ENCODE data around the gene YWHAQ.
"Not testable (repeated sequence)": the region's sequence is repeated elsewhere in the genome, so short reads cannot be mapped to it uniquely, and the experiment has no call there.

The YWHAQ gene

GRCh38 chr2:9634133-9634532 lies 3.3 kb upstream of the YWHAQ start:
- no peak for DNase-seq (ENCODE audit: insufficient read length, low spot score)
- FAIRE-seq: no peak

- no peak for DNase-seq (ENCODE audit: insufficient read length, low spot score)
- no peak for FAIRE-seq
These were observed 1.3 kb upstream of the YWHAQ start for GRCh38 chr2:9631878-9632700.

GRCh38 chr2:9631553-9631819 lies 689 bp upstream of the YWHAQ start:
- DNase-seq (ENCODE audit: insufficient read length, low spot score) (no peak), FAIRE-seq (no peak)

- DNase-seq (ENCODE audit: insufficient read length, low spot score) (peak; percentile 68), FAIRE-seq (no peak)
These were observed 571 bp downstream of the YWHAQ start for GRCh38 chr2:9630117-9630735.

- peak; percentile 42 for FAIRE-seq
- DNase-seq (ENCODE audit: insufficient read length, low spot score): no peak
These were observed 1.3 kb downstream of the YWHAQ start for GRCh38 chr2:9629222-9630116.

- FAIRE-seq (no peak), DNase-seq (ENCODE audit: insufficient read length, low spot score) (no peak)
These were observed 3.5 kb downstream of the YWHAQ start for GRCh38 chr2:9627310-9627709.

- FAIRE-seq (no peak), DNase-seq (ENCODE audit: insufficient read length, low spot score) (no peak)
These were observed 7.6 kb downstream of the YWHAQ start for GRCh38 chr2:9623151-9623550.

GRCh38 chr2:9621655-9622054 lies 9.1 kb downstream of the YWHAQ start:
- not testable (repeated sequence) for DNase-seq (ENCODE audit: insufficient read length, low spot score); FAIRE-seq

GRCh38 chr2:9618410-9618809 lies 12.4 kb downstream of the YWHAQ start:
- FAIRE-seq: peak; percentile 23
- DNase-seq (ENCODE audit: insufficient read length, low spot score): no peak

GRCh38 chr2:9617749-9618148 lies 13.0 kb downstream of the YWHAQ start:
- no peak for DNase-seq (ENCODE audit: insufficient read length, low spot score)
- no peak for FAIRE-seq

- DNase-seq (ENCODE audit: insufficient read length, low spot score) (no peak), FAIRE-seq (no peak)
These were observed 13.5 kb downstream of the YWHAQ start for GRCh38 chr2:9617296-9617695.

- DNase-seq (ENCODE audit: insufficient read length, low spot score) (no peak), FAIRE-seq (no peak)
These were observed 16.2 kb downstream of the YWHAQ start for GRCh38 chr2:9614562-9614961.

- DNase-seq (ENCODE audit: insufficient read length, low spot score) (no peak), FAIRE-seq (no peak)
These were observed 17.5 kb downstream of the YWHAQ start for GRCh38 chr2:9613291-9613690.

- not testable (repeated sequence) for FAIRE-seq; DNase-seq (ENCODE audit: insufficient read length, low spot score)
These were observed 19.3 kb downstream of the YWHAQ start for GRCh38 chr2:9611549-9611912.

- DNase-seq (ENCODE audit: insufficient read length, low spot score) (no peak), FAIRE-seq (no peak)
These were observed 19.8 kb downstream of the YWHAQ start for GRCh38 chr2:9610781-9611548.

- FAIRE-seq; DNase-seq (ENCODE audit: insufficient read length, low spot score): not testable (repeated sequence)
These were observed 22.3 kb downstream of the YWHAQ start for GRCh38 chr2:9608491-9608890.

- DNase-seq (ENCODE audit: insufficient read length, low spot score): no peak
- FAIRE-seq: no peak
These were observed 28.4 kb downstream of the YWHAQ start for GRCh38 chr2:9602412-9602811.

- DNase-seq (ENCODE audit: insufficient read length, low spot score) (no peak), FAIRE-seq (no peak)
These were observed 29.4 kb downstream of the YWHAQ start for GRCh38 chr2:9601397-9601796.

- FAIRE-seq: no peak
These were observed 31.4 kb downstream of the YWHAQ start for GRCh38 chr2:9599430-9599829.

GRCh38 chr2:9596621-9597311 lies 34.0 kb downstream of the YWHAQ start:
- FAIRE-seq (no peak), DNase-seq (ENCODE audit: insufficient read length, low spot score) (no peak)

More at GRCh38 chr2:9599430-9599829, 31.4 kb downstream of the YWHAQ start:
- DNase-seq (ENCODE audit: insufficient read length, low spot score): no peak

All from GM19239 (cell line).